WERI-Rb-1 (cell line): ENCODE data around the gene LIN37.

Experiments
- DNase-seq: peaks from one replicate; pipeline ENCODE4 v3.0.0-alpha.2; 2020
- H3K27ac ChIP-seq: fragments of 250-450 bp; sonication (Bioruptor Pico); 2 replicates; pipeline ENCODE4 v1.5.1; 2020; ENCODE audit warnings: mild to moderate bottlenecking, moderate library complexity
- H3K27me3 ChIP-seq: fragments of 250-450 bp; sonication (Bioruptor Pico); 2 replicates; pipeline ENCODE4 v1.5.1; 2021; ENCODE audit warnings: mild to moderate bottlenecking, low read depth, moderate library complexity; ENCODE audit not compliant: insufficient read depth, severe bottlenecking
- H3K36me3 ChIP-seq: fragments of 250-450 bp; sonication (Bioruptor Pico); 2 replicates; pipeline ENCODE4 v1.5.1; 2020; ENCODE audit warnings: mild to moderate bottlenecking, moderate library complexity
- H3K4me3 ChIP-seq: 2 replicates; pipeline ENCODE4 v1.5.1; 2011; ENCODE audit warnings: low read depth, mild to moderate bottlenecking, control low read depth, low read length
- H3K9me3 ChIP-seq: fragments of 250-450 bp; sonication (Bioruptor Pico); 2 replicates; pipeline ENCODE4 v1.5.1; 2021; ENCODE audit warnings: mild to moderate bottlenecking, moderate library complexity; ENCODE audit not compliant: severe bottlenecking
- CTCF ChIP-seq: IDR thresholded peaks from 2 replicates; pipeline ENCODE4 v1.5.1; 2011; ENCODE audit warnings: low read depth, mild to moderate bottlenecking, control low read depth, inconsistent platforms, low read length

Gene LIN37

GRCh38 chr19:35733180-35734125 lies 14.9 kb upstream of the LIN37 start:
- H3K27ac ChIP-seq = no peak overlapping the region
- no peaks in the 10 kb centered on the region for H3K9me3 ChIP-seq
- peaks cover 89% of the 10 kb centered on the region for H3K36me3 ChIP-seq
- no peak overlapping the region for H3K4me3 ChIP-seq
- no peak for DNase-seq
- TF ChIP-seq CTCF = no peak
- H3K27me3 ChIP-seq = no peaks in the 10 kb centered on the region

- no peak overlapping the region for H3K4me3 ChIP-seq
- no peaks in the 10 kb centered on the region for H3K27me3 ChIP-seq
- H3K27ac ChIP-seq = no peak overlapping the region
- peaks cover 89% of the 10 kb centered on the region for H3K36me3 ChIP-seq
- H3K9me3 ChIP-seq = no peaks in the 10 kb centered on the region
- TF ChIP-seq CTCF = no peak
- no peak for DNase-seq
Observed at GRCh38 chr19:35734273-35734672, 14.1 kb upstream of the LIN37 start.

DNA sequence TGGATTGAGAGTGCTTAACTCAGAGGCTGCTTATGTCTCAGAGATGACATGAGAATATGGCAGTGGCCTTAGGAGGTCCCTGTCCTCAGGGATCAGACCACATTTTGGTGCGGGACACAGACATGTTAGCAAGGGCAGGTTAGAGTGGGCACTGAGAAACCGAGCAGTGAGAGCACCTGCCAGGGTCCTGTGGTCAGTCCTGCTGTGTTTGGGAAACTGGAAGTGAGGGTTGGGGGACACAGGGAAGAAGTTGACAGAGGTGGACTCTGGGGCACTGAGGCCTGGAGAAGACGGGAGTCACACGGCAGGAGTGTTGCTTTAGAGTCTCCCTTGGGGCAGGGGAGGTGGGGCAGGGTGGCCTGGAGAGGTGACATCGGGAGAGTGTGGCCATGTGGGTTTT lies 13.5 kb upstream of the LIN37 start:
- Histone ChIP-seq H3K36me3 (peaks cover 85% of the 10 kb centered on the region), H3K27ac (peak overlapping the region; percentile 51), H3K4me3 (no peak overlapping the region), H3K9me3 (no peaks in the 10 kb centered on the region), H3K27me3 (no peaks in the 10 kb centered on the region)
- DNase-seq = no peak
- no peak for TF ChIP-seq CTCF

DNA sequence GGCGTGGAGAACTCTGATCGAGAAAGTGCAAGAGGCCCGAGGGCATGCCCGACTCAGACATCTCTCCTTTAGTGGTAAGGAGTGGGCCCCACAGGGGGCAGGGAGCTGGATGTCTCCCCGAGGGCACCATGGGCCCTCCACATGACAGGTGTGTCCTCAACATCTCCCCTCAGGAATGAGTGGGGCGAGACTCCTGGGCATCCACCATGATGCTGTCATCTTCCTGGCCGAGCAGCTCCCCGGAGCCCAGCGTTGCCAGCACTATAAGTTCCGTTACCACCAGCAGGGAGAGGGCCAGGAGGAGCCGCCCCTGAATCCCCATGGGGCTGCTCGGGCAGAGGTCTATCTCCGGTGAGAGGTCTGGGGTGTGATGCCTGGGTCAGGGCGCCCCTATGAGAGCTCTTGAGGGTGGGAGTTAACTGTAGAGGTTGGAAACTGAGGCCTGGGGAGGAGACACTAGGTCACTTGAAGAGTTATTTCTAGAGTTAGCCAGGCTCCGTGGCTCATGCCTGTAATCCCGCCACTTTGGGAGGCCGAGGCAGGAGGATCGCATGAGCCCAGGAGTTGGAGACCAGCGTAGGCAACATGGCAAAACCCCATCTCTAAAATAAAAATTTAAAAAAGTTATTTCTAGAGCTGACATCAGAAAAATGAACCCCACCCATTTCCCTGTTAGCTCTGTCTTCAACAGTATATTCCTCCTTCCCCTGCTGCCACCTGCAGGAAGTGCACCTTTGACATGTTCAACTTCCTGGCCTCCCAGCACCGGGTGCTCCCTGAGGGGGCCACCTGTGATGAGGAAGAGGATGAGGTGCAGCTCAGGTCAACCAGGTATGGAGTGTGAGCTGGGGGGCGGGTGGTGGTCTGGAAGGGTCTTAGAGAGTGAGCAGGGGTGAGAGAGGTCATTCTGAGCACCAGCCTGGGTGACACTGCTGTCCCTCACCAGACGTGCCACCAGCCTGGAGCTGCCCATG lies 11.2 kb upstream of the LIN37 start:
- Histone ChIP-seq H3K9me3 (no peaks in the 10 kb centered on the region), H3K27ac (no peak overlapping the region), H3K36me3 (peaks cover 63% of the 10 kb centered on the region), H3K4me3 (no peak overlapping the region), H3K27me3 (no peaks in the 10 kb centered on the region)
- no peak for TF ChIP-seq CTCF
- no peak for DNase-seq

- Histone ChIP-seq H3K27ac (no peak overlapping the region), H3K36me3 (peaks cover 61% of the 10 kb centered on the region), H3K9me3 (no peaks in the 10 kb centered on the region), H3K27me3 (no peaks in the 10 kb centered on the region), H3K4me3 (no peak overlapping the region)
- DNase-seq = no peak
- no peak for TF ChIP-seq CTCF
Observed at GRCh38 chr19:35738021-35738886, 10.1 kb upstream of the LIN37 start.
